Stimulated activated CD4-positive, alpha-beta T cell treated with anti-CD3 and anti-CD28 coated beads, Interleukin-1b, Interleukin-23, amount 100 ng/mL, for 24 hours (primary cell): ENCODE results near the gene EIF3L.
"Not testable (repeated sequence)": the region's sequence is repeated elsewhere in the genome, so short reads cannot be mapped to it uniquely, and the experiment has no call there.

Experiments used
- DNase-seq, 4 experiments: peaks; one replicate each; pipeline ENCODE4 v3.0.0-alpha.2; 2020; ENCODE audit warnings: low read depth in 4 of 4, low spot score in 1 of 4

The EIF3L gene

GRCh38 chr22:37849089-37849751, at the start of gene EIF3L:
TSS of gene EIF3L (plus strand) at chr22:37849419. CDS start at chr22:37849450, 31 bp downstream.
- DNase-seq = peak; percentile 66 to 84 (median 80)

- not testable (repeated sequence) for DNase-seq
Measured at GRCh38 chr22:37799979-37800378, 49.2 kb upstream of the EIF3L start.

GRCh38 chr22:37801946-37802309, 47.3 kb upstream of the EIF3L start:
- no peak for DNase-seq

- DNase-seq = no peak
Measured at GRCh38 chr22:37802310-37803194, 46.7 kb upstream of the EIF3L start.

- no peak for DNase-seq
Measured at GRCh38 chr22:37803195-37803638, 46.0 kb upstream of the EIF3L start.

- no peak for DNase-seq
Measured at GRCh38 chr22:37803639-37804351, 45.4 kb upstream of the EIF3L start.

GRCh38 chr22:37804352-37804880, 44.8 kb upstream of the EIF3L start:
- DNase-seq = no peak

GRCh38 chr22:37804881-37805809, 44.1 kb upstream of the EIF3L start:
- DNase-seq = peak; percentile 20 to 64 (median 58)

- no peak for DNase-seq
Measured at GRCh38 chr22:37805810-37806277, 43.4 kb upstream of the EIF3L start.

GRCh38 chr22:37806409-37807333, 42.5 kb upstream of the EIF3L start:
- no peak for DNase-seq

- DNase-seq = peak; percentile 75 to 93 (median 83)
Measured at GRCh38 chr22:37807410-37808293, 41.6 kb upstream of the EIF3L start, which contains the start of gene GCAT. TSS of gene GCAT (plus strand) at chr22:37807934. CDS start at chr22:37807968, 34 bp downstream.

- no peak for DNase-seq
Measured at GRCh38 chr22:37808294-37808657, 40.9 kb upstream of the EIF3L start.

GRCh38 chr22:37809672-37810333, 39.4 kb upstream of the EIF3L start:
- no peak for DNase-seq

GRCh38 chr22:37811867-37812266, 37.4 kb upstream of the EIF3L start:
- DNase-seq = no peak

GRCh38 chr22:37812869-37813678, 36.1 kb upstream of the EIF3L start:
- no peak for DNase-seq

GRCh38 chr22:37815593-37815992, 33.6 kb upstream of the EIF3L start:
- no peak for DNase-seq
